Measurements from ENCODE around the gene CLINT1.

- no peak for TF ChIP-seq POU2F2 (IDR thresholded peaks at IDR 0.05; ENCODE audit: low read depth, low read length)
- TF ChIP-seq PAX5 (IDR thresholded peaks at IDR 0.05; ENCODE audit: insufficient read depth, low read length, severe bottlenecking): no peak
These were observed 123.0 kb downstream of the CLINT1 start for GRCh38 chr5:157735991-157736390.

Measured in GM12891 (cell line).